Peyer's patch (tissue), 4 donors: ENCODE data around the gene TADA2A.

ENCODE experiments used
- POLR2A ChIP-seq, 2 donors: fragments of 450-650 bp; IDR thresholded peaks; one replicate each; pipeline ENCODE4 v1.5.1; 2017; ENCODE audit warnings: antibody characterized with exemption in 2 of 2, mild to moderate bottlenecking in 2 of 2, moderate library complexity in 2 of 2
- TF ChIP-seq, protein P1 (sequence below), 6 experiments: fragments of 450-650 bp in 4 of 6; fragments of 200-600 bp in 2 of 6; sonication (generic) in 1 of 6; IDR thresholded peaks; one replicate each; pipeline ENCODE4 v1.5.1; 2017 to 2019; ENCODE audit warnings: antibody characterized with exemption in 6 of 6, mild to moderate bottlenecking in 3 of 6, moderate library complexity in 1 of 6

DNA sequence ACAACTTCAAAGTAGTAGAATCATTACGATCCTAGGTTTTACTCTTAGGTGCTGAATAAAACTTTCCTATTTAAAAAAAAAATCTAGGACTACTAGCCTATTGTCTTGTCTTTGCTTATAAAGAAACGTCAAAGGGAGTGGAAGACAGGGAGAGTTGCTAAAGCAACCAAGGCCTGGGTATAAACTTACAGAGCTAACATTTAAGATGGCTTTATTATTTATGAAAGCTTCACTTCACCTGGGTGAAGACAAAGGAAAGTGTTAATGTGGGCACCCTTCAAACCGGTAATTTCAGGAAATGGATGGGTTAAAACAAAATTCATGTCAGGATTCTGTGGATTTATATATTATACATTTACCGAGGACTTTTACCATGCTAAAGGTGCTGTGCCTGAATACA is 85.5 kb downstream of the TADA2A start:
- TF ChIP-seq, protein P1, sequence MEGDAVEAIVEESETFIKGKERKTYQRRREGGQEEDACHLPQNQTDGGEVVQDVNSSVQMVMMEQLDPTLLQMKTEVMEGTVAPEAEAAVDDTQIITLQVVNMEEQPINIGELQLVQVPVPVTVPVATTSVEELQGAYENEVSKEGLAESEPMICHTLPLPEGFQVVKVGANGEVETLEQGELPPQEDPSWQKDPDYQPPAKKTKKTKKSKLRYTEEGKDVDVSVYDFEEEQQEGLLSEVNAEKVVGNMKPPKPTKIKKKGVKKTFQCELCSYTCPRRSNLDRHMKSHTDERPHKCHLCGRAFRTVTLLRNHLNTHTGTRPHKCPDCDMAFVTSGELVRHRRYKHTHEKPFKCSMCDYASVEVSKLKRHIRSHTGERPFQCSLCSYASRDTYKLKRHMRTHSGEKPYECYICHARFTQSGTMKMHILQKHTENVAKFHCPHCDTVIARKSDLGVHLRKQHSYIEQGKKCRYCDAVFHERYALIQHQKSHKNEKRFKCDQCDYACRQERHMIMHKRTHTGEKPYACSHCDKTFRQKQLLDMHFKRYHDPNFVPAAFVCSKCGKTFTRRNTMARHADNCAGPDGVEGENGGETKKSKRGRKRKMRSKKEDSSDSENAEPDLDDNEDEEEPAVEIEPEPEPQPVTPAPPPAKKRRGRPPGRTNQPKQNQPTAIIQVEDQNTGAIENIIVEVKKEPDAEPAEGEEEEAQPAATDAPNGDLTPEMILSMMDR (IDR thresholded peaks at IDR 0.05), result no peak
- TF ChIP-seq POLR2A (IDR thresholded peaks at IDR 0.05), result no peak
